Lower lobe of right lung (tissue), 2 donors: Measurements from ENCODE around the gene ARHGAP21. TPM values are rescaled to one million over a fixed set of nuclear protein-coding genes. Genes with fewer than 3 reads are reported as not detected.

Experiments
- ATAC-seq, 2 donors: fragments of 200-7000 bp; cut with Tn5 transposase; one replicate each; pipeline ENCODE4 v1.9.1; 2020 to 2022; ENCODE audit warnings: mild to moderate bottlenecking in 2 of 2, moderate library complexity in 2 of 2
- DNase-seq: peaks from one replicate; pipeline ENCODE4 v3.0.0-alpha.2; 2020
- H3K27ac ChIP-seq: fragments of 200-600 bp; one replicate; pipeline ENCODE4 v1.8.0; 2022
- H3K27me3 ChIP-seq: fragments of 200-600 bp; one replicate; pipeline ENCODE4 v1.8.0; 2022; ENCODE audit warnings: low read depth
- H3K36me3 ChIP-seq: fragments of 200-600 bp; one replicate; pipeline ENCODE4 v1.8.0; 2022; ENCODE audit warnings: mild to moderate bottlenecking
- H3K4me1 ChIP-seq: fragments of 200-600 bp; one replicate; pipeline ENCODE4 v1.8.0; 2022
- H3K4me3 ChIP-seq: fragments of 200-600 bp; one replicate; pipeline ENCODE4 v1.8.0; 2022; ENCODE audit warnings: mild to moderate bottlenecking
- H3K9me3 ChIP-seq: fragments of 200-600 bp; one replicate; pipeline ENCODE4 v1.8.0; 2022
- intact Hi-C: fragments of 100-400 bp; cut with DNase I; formaldehyde crosslinking; loops from one replicate; pipeline ENCODE4 v1.11.0; 2022
- total RNA-seq: library from RNA; stranded (reverse); fragmentation: NEBNext Ultra II Directional; extraction: Animal tissue kit (Norgen Biotek cat#: 25700); gene quantifications from one replicate; pipeline ENCODE4 v1.2.1, GENCODE V29; 2021
- TF ChIP-seq, protein P1 (sequence below): fragments of 200-600 bp; IDR thresholded peaks from one replicate; pipeline ENCODE4 v1.8.0; 2022; ENCODE audit warnings: antibody characterized with exemption, mild to moderate bottlenecking
- donor health status: DM: no; HTN: yes; CAD: no; lungs with severe emphysema.

Gene ARHGAP21
- total RNA-seq, 1 donor from 2014 or later, result 83.1 TPM

DNA sequence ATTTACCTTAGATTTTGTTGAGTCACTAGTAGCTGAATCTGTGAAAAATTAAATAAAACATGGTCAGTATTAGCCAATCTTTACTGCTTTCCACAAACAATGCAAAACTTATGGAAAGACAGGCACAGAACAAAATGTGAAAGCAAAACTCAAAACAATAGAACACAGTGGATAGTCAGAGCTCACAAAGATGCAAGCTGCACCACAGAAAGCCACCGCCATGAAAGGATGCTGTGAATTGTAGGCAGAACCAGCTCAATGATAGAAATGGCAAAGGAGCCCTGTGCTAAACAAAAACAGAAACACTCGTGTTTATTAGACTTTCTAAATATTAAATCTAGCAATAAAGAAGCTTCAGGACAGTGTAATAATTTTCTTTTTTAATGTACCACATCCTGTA, 134.4 kb downstream of the ARHGAP21 start:
- ATAC-seq (no peak), DNase-seq (no peak)
- Histone ChIP-seq H3K27ac (no peak overlapping the region), H3K36me3 (peaks cover 97% of the 10 kb centered on the region), H3K4me3 (no peak overlapping the region), H3K27me3 (no peaks in the 10 kb centered on the region), H3K4me1 (no peaks in the 10 kb centered on the region), H3K9me3 (no peaks in the 10 kb centered on the region)
- TF ChIP-seq, protein P1, sequence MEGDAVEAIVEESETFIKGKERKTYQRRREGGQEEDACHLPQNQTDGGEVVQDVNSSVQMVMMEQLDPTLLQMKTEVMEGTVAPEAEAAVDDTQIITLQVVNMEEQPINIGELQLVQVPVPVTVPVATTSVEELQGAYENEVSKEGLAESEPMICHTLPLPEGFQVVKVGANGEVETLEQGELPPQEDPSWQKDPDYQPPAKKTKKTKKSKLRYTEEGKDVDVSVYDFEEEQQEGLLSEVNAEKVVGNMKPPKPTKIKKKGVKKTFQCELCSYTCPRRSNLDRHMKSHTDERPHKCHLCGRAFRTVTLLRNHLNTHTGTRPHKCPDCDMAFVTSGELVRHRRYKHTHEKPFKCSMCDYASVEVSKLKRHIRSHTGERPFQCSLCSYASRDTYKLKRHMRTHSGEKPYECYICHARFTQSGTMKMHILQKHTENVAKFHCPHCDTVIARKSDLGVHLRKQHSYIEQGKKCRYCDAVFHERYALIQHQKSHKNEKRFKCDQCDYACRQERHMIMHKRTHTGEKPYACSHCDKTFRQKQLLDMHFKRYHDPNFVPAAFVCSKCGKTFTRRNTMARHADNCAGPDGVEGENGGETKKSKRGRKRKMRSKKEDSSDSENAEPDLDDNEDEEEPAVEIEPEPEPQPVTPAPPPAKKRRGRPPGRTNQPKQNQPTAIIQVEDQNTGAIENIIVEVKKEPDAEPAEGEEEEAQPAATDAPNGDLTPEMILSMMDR, result no peak
- intact Hi-C loops, result no loop called here

DNA sequence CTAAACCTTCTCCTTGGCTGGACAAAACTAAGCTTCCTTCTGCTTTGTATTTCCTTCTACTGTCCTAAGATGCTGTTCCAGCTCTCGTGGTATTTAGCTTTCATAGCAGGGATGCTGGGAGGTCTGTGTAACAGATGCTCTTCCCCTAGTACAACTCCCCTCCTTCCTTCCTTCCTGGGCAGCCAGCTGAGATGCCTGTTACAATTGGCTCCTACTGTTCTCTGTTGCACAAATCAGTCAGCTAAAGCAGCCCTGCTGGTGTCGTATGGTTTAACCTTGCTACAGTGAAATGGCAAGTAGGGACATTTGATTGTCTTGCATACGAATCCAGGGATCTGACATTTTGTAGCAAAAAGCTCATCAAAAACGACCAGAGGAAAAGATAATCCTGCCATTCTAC, 143.8 kb downstream of the ARHGAP21 start:
- H3K4me1 ChIP-seq, result no peaks in the 10 kb centered on the region
- no peaks in the 10 kb centered on the region for H3K9me3 ChIP-seq
- no peak for DNase-seq
- no peak for ATAC-seq
- peaks cover 16% of the 10 kb centered on the region for H3K36me3 ChIP-seq
- H3K4me3 ChIP-seq, result no peak overlapping the region
- TF ChIP-seq, protein P1, result no peak
- no peak overlapping the region for H3K27ac ChIP-seq
- no peaks in the 10 kb centered on the region for H3K27me3 ChIP-seq
- intact Hi-C loops, result no loop called here

DNA sequence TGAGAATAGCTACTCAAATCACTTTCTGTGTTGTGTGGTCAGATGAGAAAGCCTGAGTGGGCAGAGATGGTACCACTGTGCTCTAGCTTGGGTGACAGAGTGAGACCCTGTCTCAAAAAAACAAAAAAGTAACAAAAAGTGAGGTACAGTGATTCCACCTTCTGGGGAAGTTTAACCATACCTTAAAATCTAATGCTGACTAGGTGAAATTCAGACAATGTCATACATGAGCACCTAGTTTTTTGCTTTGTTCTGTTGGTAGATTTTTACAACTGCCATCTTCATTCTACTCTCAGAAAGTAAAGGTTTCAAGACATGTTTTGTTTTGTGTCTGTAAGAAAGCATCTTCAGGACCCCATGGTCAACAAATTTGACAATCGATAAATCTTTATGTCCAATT, 144.2 kb downstream of the ARHGAP21 start:
- DNase-seq (no peak), ATAC-seq (no peak)
- H3K27ac ChIP-seq, result no peak overlapping the region
- H3K9me3 ChIP-seq, result no peaks in the 10 kb centered on the region
- TF ChIP-seq, protein P1, result no peak
- no peak overlapping the region for H3K4me3 ChIP-seq
- intact Hi-C loops, result no loop called here
- no peaks in the 10 kb centered on the region for H3K27me3 ChIP-seq
- H3K4me1 ChIP-seq, result no peaks in the 10 kb centered on the region
- H3K36me3 ChIP-seq, result peaks cover 12% of the 10 kb centered on the region

DNA sequence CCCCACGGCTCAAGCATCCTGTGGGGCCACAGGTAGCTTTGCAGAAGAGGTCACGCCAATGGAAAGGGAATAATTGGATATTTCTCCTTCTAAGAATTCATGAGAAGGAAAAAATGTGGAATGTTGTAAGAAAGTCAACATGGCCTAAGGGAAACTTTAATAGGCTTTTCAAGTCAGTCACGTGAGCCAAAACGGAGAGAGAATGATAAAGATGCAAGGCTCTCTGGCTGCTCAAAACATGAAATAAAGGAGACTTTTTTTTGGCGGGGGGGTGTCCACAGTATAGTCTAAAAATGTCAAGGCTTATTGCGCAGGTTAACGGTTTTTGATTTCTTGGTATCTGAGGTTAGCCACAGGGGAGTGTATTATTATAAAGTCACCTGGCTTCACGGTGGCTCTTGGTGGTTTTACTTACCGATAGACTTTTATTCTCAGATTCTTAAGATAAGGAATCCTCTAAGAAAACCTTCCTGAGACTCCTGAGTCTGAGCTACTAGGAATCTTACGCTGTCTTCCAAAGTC, 148.1 kb downstream of the ARHGAP21 start:
- no peak for DNase-seq
- intact Hi-C loops, result no loop called here

DNA sequence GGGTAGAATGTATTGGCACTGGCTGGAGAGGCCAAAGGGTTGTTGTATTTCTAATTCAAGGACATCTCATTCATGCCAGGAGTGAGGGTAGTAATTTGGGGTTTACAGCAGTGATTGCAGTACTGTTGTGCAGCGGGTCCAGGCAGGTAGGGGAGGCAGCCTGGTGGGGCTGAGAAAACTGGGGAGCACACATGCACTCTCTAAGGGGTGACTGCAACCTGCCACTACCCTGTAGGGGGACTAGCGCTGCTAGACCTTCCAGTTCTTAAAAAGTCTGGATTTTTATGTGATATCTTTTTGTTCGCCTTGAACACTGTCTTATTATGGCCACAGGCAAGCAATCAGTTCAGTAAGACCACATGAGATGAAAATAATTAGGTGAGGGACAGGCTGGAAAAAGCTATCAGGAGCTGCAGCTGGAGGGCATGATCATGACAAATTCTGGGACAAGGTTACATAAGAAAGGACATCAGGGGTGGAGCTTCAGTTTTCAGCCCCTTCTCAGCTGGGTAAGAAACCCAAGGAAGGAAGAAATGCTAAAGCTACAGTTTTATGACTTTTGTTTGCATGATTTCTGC, 149.0 kb downstream of the ARHGAP21 start:
- no peaks in the 10 kb centered on the region for H3K4me1 ChIP-seq
- TF ChIP-seq, protein P1, result no peak
- H3K27ac ChIP-seq, result no peak overlapping the region
- H3K36me3 ChIP-seq, result no peaks in the 10 kb centered on the region
- H3K4me3 ChIP-seq, result no peak overlapping the region
- ATAC-seq, result peak in 1 of 2 donors; percentile 11
- H3K9me3 ChIP-seq, result no peaks in the 10 kb centered on the region
- intact Hi-C loops, result no loop called here
- no peak for DNase-seq
- no peaks in the 10 kb centered on the region for H3K27me3 ChIP-seq

More for the DNA sequence above, 148.1 kb downstream of the ARHGAP21 start:
- Histone ChIP-seq H3K27ac (no peak overlapping the region), H3K4me3 (no peak overlapping the region), H3K36me3 (no peaks in the 10 kb centered on the region), H3K4me1 (no peaks in the 10 kb centered on the region), H3K9me3 (no peaks in the 10 kb centered on the region), H3K27me3 (no peaks in the 10 kb centered on the region)
- ATAC-seq, result no peak
- TF ChIP-seq, protein P1, result no peak
